GM18507 (cell line): Measurements from ENCODE around the gene FAM13A.
A peak's percentile ranks its signal among the peaks of the same experiment; 100 is the strongest.
"Not testable (repeated sequence)": the region's sequence is repeated elsewhere in the genome, so short reads cannot be mapped to it uniquely, and the experiment has no call there.

Experiments
- DNase-seq: peaks from one replicate; pipeline ENCODE4 v3.0.0; 2011; ENCODE audit warnings: low read depth; ENCODE audit not compliant: insufficient read length; ENCODE audit errors: extremely low spot score
- FAIRE-seq: peaks from 2 replicates; lab custom pipeline; 2011; peaks lifted over from hg19 to GRCh38; lab: Jason Lieb, UNC

FAM13A gene

GRCh38 chr4:88866862-88867550 lies 190.0 kb downstream of the FAM13A start:
- FAIRE-seq (no peak), DNase-seq (no peak)

- no peak for FAIRE-seq
Observed at GRCh38 chr4:88865466-88865865, 191.5 kb downstream of the FAM13A start.

GRCh38 chr4:88865046-88865445 lies 191.9 kb downstream of the FAM13A start:
- DNase-seq: no peak
- FAIRE-seq: no peak

More at GRCh38 chr4:88865466-88865865, 191.5 kb downstream of the FAM13A start:
- DNase-seq: no peak

GRCh38 chr4:88860586-88860985 lies 196.4 kb downstream of the FAM13A start:
- no peak for DNase-seq
- no peak for FAIRE-seq

GRCh38 chr4:88859191-88859812 lies 197.7 kb downstream of the FAM13A start:
- FAIRE-seq (peak; percentile 12), DNase-seq (no peak)

- peak; percentile 83 for FAIRE-seq
Observed at GRCh38 chr4:88858752-88859151, 198.2 kb downstream of the FAM13A start.

GRCh38 chr4:88857588-88857987 lies 199.4 kb downstream of the FAM13A start:
- DNase-seq (no peak), FAIRE-seq (no peak)

More at GRCh38 chr4:88858752-88859151, 198.2 kb downstream of the FAM13A start:
- DNase-seq: peak; percentile 20

GRCh38 chr4:88854481-88854880 lies 202.5 kb downstream of the FAM13A start:
- FAIRE-seq (no peak), DNase-seq (no peak)

GRCh38 chr4:88853583-88853982 lies 203.4 kb downstream of the FAM13A start:
- FAIRE-seq, DNase-seq: not testable (repeated sequence)

GRCh38 chr4:88846206-88846790 lies 210.7 kb downstream of the FAM13A start:
- no peak for FAIRE-seq

GRCh38 chr4:88843067-88843685 lies 213.8 kb downstream of the FAM13A start:
- no peak for DNase-seq

More at GRCh38 chr4:88846206-88846790, 210.7 kb downstream of the FAM13A start:
- DNase-seq: no peak

GRCh38 chr4:88841635-88842034 lies 215.3 kb downstream of the FAM13A start:
- no peak for DNase-seq
- FAIRE-seq: no peak

More at GRCh38 chr4:88843067-88843685, 213.8 kb downstream of the FAM13A start:
- no peak for FAIRE-seq

GRCh38 chr4:88836216-88836615 lies 220.8 kb downstream of the FAM13A start:
- DNase-seq (no peak), FAIRE-seq (no peak)

GRCh38 chr4:88831031-88831430 lies 226.0 kb downstream of the FAM13A start:
- FAIRE-seq (no peak), DNase-seq (no peak)

GRCh38 chr4:88830598-88830997 lies 226.4 kb downstream of the FAM13A start:
- no peak for FAIRE-seq

GRCh38 chr4:88828842-88829571 lies 228.0 kb downstream of the FAM13A start:
- DNase-seq (no peak), FAIRE-seq (no peak)

More at GRCh38 chr4:88830598-88830997, 226.4 kb downstream of the FAM13A start:
- DNase-seq: no peak

GRCh38 chr4:88827442-88827841 lies 229.5 kb downstream of the FAM13A start:
- FAIRE-seq: no peak

GRCh38 chr4:88826771-88827170 lies 230.2 kb downstream of the FAM13A start:
- FAIRE-seq: no peak
- no peak for DNase-seq

More at GRCh38 chr4:88827442-88827841, 229.5 kb downstream of the FAM13A start:
- no peak for DNase-seq

- DNase-seq: no peak
- no peak for FAIRE-seq
Observed at GRCh38 chr4:88825931-88826330, 231.1 kb downstream of the FAM13A start.
